Measurements from ENCODE around the gene TMEM219.
"Not testable (repeated sequence)": the region's sequence is repeated elsewhere in the genome, so short reads cannot be mapped to it uniquely, and the experiment has no call there.

Gene TMEM219

GRCh38 chr16:29951625-29952365 is 10.1 kb upstream of the TMEM219 start:
- no peak for DNase-seq

- no peak for DNase-seq
Observed at GRCh38 chr16:29958756-29959155, 3.1 kb upstream of the TMEM219 start.

GRCh38 chr16:29959293-29959692 is 2.6 kb upstream of the TMEM219 start:
- DNase-seq: no peak

GRCh38 chr16:29959821-29960220 is 2.1 kb upstream of the TMEM219 start:
- DNase-seq: not testable (repeated sequence)

GRCh38 chr16:29961127-29961478 is 776 bp upstream of the TMEM219 start:
- DNase-seq: no peak

GRCh38 chr16:29962344-29962994 is 590 bp downstream of the TMEM219 start:
- no peak for DNase-seq

- no peak for DNase-seq
Observed at GRCh38 chr16:29963021-29963743, 1.3 kb downstream of the TMEM219 start.

GRCh38 chr16:29968205-29968604 is 6.3 kb downstream of the TMEM219 start:
- no peak for DNase-seq

- DNase-seq: no peak
Observed at GRCh38 chr16:29971304-29971703, 9.4 kb downstream of the TMEM219 start.

GRCh38 chr16:29972500-29972899 is 10.6 kb downstream of the TMEM219 start:
- DNase-seq: no peak

- DNase-seq: no peak
Observed at GRCh38 chr16:29972992-29973383, 11.1 kb downstream of the TMEM219 start.

- DNase-seq: peak; percentile 77
Observed at GRCh38 chr16:29973384-29974246, 11.7 kb downstream of the TMEM219 start, which contains the start of gene TAOK2. Gene TAOK2, plus strand, starts transcription at chr16:29973868. Its CDS starts 3,905 bp downstream, at chr16:29977773.

GRCh38 chr16:29974291-29975133 is 12.6 kb downstream of the TMEM219 start:
- DNase-seq: no peak

GRCh38 chr16:29975134-29975538 is 13.3 kb downstream of the TMEM219 start:
- DNase-seq: no peak

- no peak for DNase-seq
Observed at GRCh38 chr16:29975811-29976511, 14.1 kb downstream of the TMEM219 start.

GRCh38 chr16:29977063-29977825 is 15.4 kb downstream of the TMEM219 start:
- DNase-seq: no peak

GRCh38 chr16:29978081-29978480 is 16.2 kb downstream of the TMEM219 start:
- no peak for DNase-seq

- no peak for DNase-seq
Observed at GRCh38 chr16:29978564-29979270, 16.8 kb downstream of the TMEM219 start.

GRCh38 chr16:29982560-29983419 is 20.9 kb downstream of the TMEM219 start:
- DNase-seq: no peak
